ENCODE data around the gene CPB2. TPM values are rescaled to one million over a fixed set of nuclear protein-coding genes. Genes with fewer than 3 reads are reported as not detected.

CPB2 gene
- total and polyA plus RNA-seq, 9 of the 15 experiments (the other 6 are each of a cell fraction or from before 2014, with no cell fraction given) = 0.03 to 0.16 (median 0.07) TPM; not detected in 6

GRCh38 chr13:46127358-46128023 is 22.7 kb upstream of the CPB2 start:
- ChIA-PET CTCF (ENCODE audit: low intra/inter-chr PET ratio) (interaction anchor here (0.7 to 1.3 kb wide), 3 partner anchors 151 to 616 kb away, joined by 3 to 5 read pairs (median 3); no protein-coding TSS in a partner anchor), POLR2A (interaction anchor here (1.1 kb wide), 1 partner anchor 15 kb away, joined by 4 read pairs; no protein-coding TSS in a partner anchor)
- Histone ChIP-seq H3K27ac (ENCODE audit: extremely low read depth, low read depth, low read length) (no peak overlapping the region), H3K4me1 (replicated peaks in 1 of 2; ENCODE audit: control insufficient read depth in 2 of 2, insufficient read depth in 2 of 2, low read length in 2 of 2) (peaks cover 0 to 20% of the 10 kb centered on the region in 2 experiments; a peak in 3 of 5 replicates), H2AFZ (ENCODE audit: low read depth, low read length) (no peak overlapping the region), H3K36me3 (ENCODE audit: control insufficient read depth, insufficient read depth, low read length) (peaks cover 59% of the 10 kb centered on the region; the same call in 2 of the 3 replicates), H3K9me1 (ENCODE audit: control insufficient read depth, insufficient read depth, low read length) (no peaks in the 10 kb centered on the region), H3K9me3 (replicated peaks; ENCODE audit: control insufficient read depth, insufficient read depth, low read depth, low read length) (no peaks in the 10 kb centered on the region), H3K27me3 (ENCODE audit: control insufficient read depth in 2 of 2, insufficient read depth in 2 of 2, low read length in 2 of 2) (no peaks in the 10 kb centered on the region), H3K4me3 (no peak overlapping the region), H3K9ac (ENCODE audit: insufficient read depth in 1 of 2, low read depth in 2 of 2, low read length in 2 of 2) (no peak overlapping the region), H3K4me2 (ENCODE audit: insufficient read depth, low read length) (no peak overlapping the region), H3K79me2 (ENCODE audit: control insufficient read depth, insufficient read depth, low read length) (no peaks in the 10 kb centered on the region), H4K20me1 (replicated peaks; ENCODE audit: control insufficient read depth, insufficient read depth, low read length) (no peaks in the 10 kb centered on the region)
- FAIRE-seq = no peak
- 70% methylated on average over 6 of the region's 7 CpGs for WGBS (ENCODE audit: insufficient coverage, low coverage, missing lambda C conversion rate)
- no peak for ATAC-seq
- intact Hi-C loops (cut with micrococcal nuclease) = loop anchor here (2.0 to 5.0 kb wide), 3 partner anchors 75 to 321 kb away; partner anchors contain the start of gene ZC3H13
- DNase-seq (ENCODE audit: extremely low read depth in 1 of 4, low spot score in 3 of 4) = no peak
- in situ Hi-C loops (cut with MboI) = no loop called here
- TF ChIP-seq SNAPC5 (CRISPR knock-in tag; IDR thresholded peaks at IDR 0.05) (no peak), GATA2 (CRISPR knock-in tag; IDR thresholded peaks at IDR 0.05) (no peak), LEF1 (IDR thresholded peaks at IDR 0.05) (no peak), ATF2 (CRISPR knock-in tag; IDR thresholded peaks at IDR 0.05) (no peak), CLOCK (CRISPR knock-in tag; IDR thresholded peaks at IDR 0.05; ENCODE audit: borderline replicate concordance) (no peak), HMGN3 (IDR thresholded peaks at IDR 0.05; ENCODE audit: borderline replicate concordance, extremely low read depth, insufficient read length, low read depth, low read length) (no peak), MBD1 (CRISPR knock-in tag; IDR thresholded peaks at IDR 0.05) (no peak), PHF20 (IDR thresholded peaks at IDR 0.05; ENCODE audit: partially characterized antibody) (no peak), RBBP5 (IDR thresholded peaks at IDR 0.05; ENCODE audit: borderline replicate concordance, insufficient read depth, low read length, poor library complexity, severe bottlenecking) (no peak), ETS1 (conservative IDR thresholded peaks at IDR 0.05; ENCODE audit: control insufficient read depth, low read depth, low read length) (no peak), EGR1 (conservative IDR thresholded peaks at IDR 0.05) (no peak)
- BruUV-seq (replicated peaks) = no TSS peak
